Gastrocnemius medialis (tissue), 4 donors: ENCODE results near the gene FBXO48.

Experiments
- CTCF ChIP-seq, 5 experiments: fragments of 450-650 bp in 3 of 5; fragments of 200-600 bp in 2 of 5; sonication (generic) in 2 of 5; IDR thresholded peaks in 4 of 5; conservative IDR thresholded peaks in 1 of 5; 1 replicate in 4 of 5; 2 replicates in 1 of 5; pipeline ENCODE4 v1.5.1; 2016 to 2019; ENCODE audit warnings: antibody characterized with exemption in 5 of 5, mild to moderate bottlenecking in 3 of 5, moderate library complexity in 3 of 5
- POLR2A ChIP-seq, 2 donors: fragments of 450-650 bp; IDR thresholded peaks; one replicate each; pipeline ENCODE4 v1.6.1; 2017; ENCODE audit warnings: antibody characterized with exemption in 2 of 2, mild to moderate bottlenecking in 2 of 2, moderate library complexity in 2 of 2

- TF ChIP-seq CTCF (IDR thresholded peaks at IDR 0.05 in 4 of 5, conservative IDR thresholded peaks at IDR 0.05 in 1 of 5) = no peak
- TF ChIP-seq POLR2A (IDR thresholded peaks at IDR 0.05) = no peak
Measured at GRCh38 chr2:68438455-68439303, 28.4 kb downstream of the FBXO48 start.
